B cell (primary cell): ENCODE data around the gene HS6ST3. TPM values are rescaled to one million over a fixed set of nuclear protein-coding genes. Genes with fewer than 3 reads are reported as not detected.

Experiments
- ATAC-seq: fragments of 200-7000 bp; cut with Tn5 transposase; one replicate; pipeline ENCODE4 v1.10.0; 2021; ENCODE audit warnings: low read depth, mild to moderate bottlenecking, moderate number of reproducible peaks, moderate library complexity
- CTCF ChIA-PET: fragments of 350-600 bp; sonication (Branson Sonifier 250); formaldehyde crosslinking; loops from one replicate; lab custom pipeline; 2021; ENCODE audit warnings: antibody characterized with exemption, inconsistent platforms; lab: Charles Lee
- POLR2A ChIA-PET: fragments of 350-600 bp; sonication (Branson Sonifier 250); formaldehyde crosslinking; loops from one replicate; lab custom pipeline; 2021; ENCODE audit warnings: antibody characterized with exemption; lab: Charles Lee
- DNase-seq: peaks from one replicate; pipeline ENCODE4 v3.0.0; 2013
- H2AFZ ChIP-seq: 2 replicates; pipeline ENCODE4 v1.6.1; 2012; ENCODE audit warnings: mild to moderate bottlenecking, low read depth, low read length; ENCODE audit not compliant: insufficient read depth, poor library complexity, severe bottlenecking
- H3K27ac ChIP-seq, 2 donors: 1 replicate in 1 of 2; 2 replicates in 1 of 2; pipeline ENCODE4 v1.5.1; 2012 to 2013; ENCODE audit warnings: low read length in 2 of 2, mild to moderate bottlenecking in 2 of 2, moderate library complexity in 1 of 2
- H3K27me3 ChIP-seq, 4 experiments: fragments of 200-600 bp in 1 of 4; sonication (generic) in 1 of 4; replicated peaks in 1 of 4; 1 replicate in 2 of 4; 2 replicates in 2 of 4; pipeline versions ENCODE4 v1.6.1 to v1.7.0; 2013 to 2016; ENCODE audit warnings: low read length in 3 of 4, mild to moderate bottlenecking in 2 of 4, mixed read lengths in 1 of 4, moderate library complexity in 1 of 4; ENCODE audit not compliant: insufficient read depth in 4 of 4, control insufficient read depth in 3 of 4; ENCODE audit errors: control extremely low read depth in 1 of 4
- H3K36me3 ChIP-seq, 2 experiments: replicated peaks in 1 of 2; 1 replicate in 1 of 2; 2 replicates in 1 of 2; pipeline versions ENCODE4 v1.6.1 to v1.7.1; 2013; ENCODE audit warnings: low read length in 1 of 2; ENCODE audit not compliant: insufficient read depth in 2 of 2, control insufficient read depth in 1 of 2; ENCODE audit errors: control extremely low read depth in 1 of 2, extremely low read depth in 1 of 2
- H3K4me1 ChIP-seq, 2 donors: fragments of 200-600 bp in 1 of 2; sonication (generic) in 1 of 2; 1 replicate in 1 of 2; 2 replicates in 1 of 2; pipeline versions ENCODE4 v1.5.1 to v1.6.1; 2013 to 2017; ENCODE audit warnings: low read length in 2 of 2; ENCODE audit not compliant: control insufficient read depth in 2 of 2, insufficient read depth in 2 of 2
- H3K4me2 ChIP-seq: replicated peaks from 2 replicates; pipeline ENCODE3; 2012; ENCODE audit warnings: mild to moderate bottlenecking, low read depth, low read length; ENCODE audit not compliant: poor library complexity, severe bottlenecking
- H3K4me3 ChIP-seq, 5 experiments: fragments of 200-600 bp in 1 of 5; sonication (generic) in 1 of 5; 1 replicate in 3 of 5; 2 replicates in 2 of 5; pipeline versions ENCODE4 v1.5.1 to v1.7.0; 2011 to 2016; ENCODE audit warnings: low read length in 4 of 5, mild to moderate bottlenecking in 4 of 5, low read depth in 2 of 5, control low read depth in 1 of 5, moderate library complexity in 1 of 5; ENCODE audit not compliant: insufficient read depth in 1 of 5; ENCODE audit errors: control extremely low read depth in 1 of 5, extremely low read depth in 1 of 5
- H3K79me2 ChIP-seq: fragments of 200-600 bp; sonication (generic); one replicate; pipeline ENCODE4 v1.6.0; 2016; ENCODE audit warnings: low read length; ENCODE audit not compliant: control insufficient read depth, insufficient read depth
- H3K9ac ChIP-seq: fragments of 200-600 bp; sonication (generic); 2 replicates; pipeline ENCODE4 v1.6.1; 2017; ENCODE audit warnings: mild to moderate bottlenecking, low read length, moderate library complexity
- H3K9me3 ChIP-seq, 3 donors: one replicate each; pipeline versions ENCODE4 v1.6.1 to v1.7.1; 2013; ENCODE audit warnings: low read length in 2 of 3; ENCODE audit not compliant: control insufficient read depth in 2 of 3, insufficient read depth in 1 of 3; ENCODE audit errors: control extremely low read depth in 1 of 3
- H4K20me1 ChIP-seq: 2 replicates; pipeline ENCODE4 v1.6.0; 2012; ENCODE audit warnings: mild to moderate bottlenecking, low read length; ENCODE audit not compliant: insufficient read depth, control insufficient read depth, poor library complexity, severe bottlenecking
- H3K27ac Mint-ChIP-seq: one replicate; pipeline ENCODE4 v1.8.0; 2021; ENCODE audit warnings: mixed read lengths
- H3K27me3 Mint-ChIP-seq: one replicate; pipeline ENCODE4 v1.8.0; 2021; ENCODE audit warnings: mixed read lengths
- H3K4me1 Mint-ChIP-seq: one replicate; pipeline ENCODE4 v1.8.0; 2021; ENCODE audit warnings: mixed read lengths
- H3K4me3 Mint-ChIP-seq: one replicate; pipeline ENCODE4 v1.8.0; 2021; ENCODE audit warnings: mixed read lengths
- H3K9me3 Mint-ChIP-seq: one replicate; pipeline ENCODE4 v1.8.0; 2022; ENCODE audit warnings: mixed read lengths; ENCODE audit not compliant: insufficient read depth
- EZH2 ChIP-seq: IDR thresholded peaks from 2 replicates; pipeline ENCODE4 v1.6.1; 2012; ENCODE audit warnings: borderline replicate concordance, low read depth, mild to moderate bottlenecking, moderate library complexity, low read length; ENCODE audit not compliant: insufficient read depth, poor library complexity, severe bottlenecking
- WGBS: methylation state at CpG from one replicate; pipeline ENCODE4 v1.1.5; 2013; ENCODE audit warnings: missing lambda C conversion rate; ENCODE audit not compliant: insufficient coverage; 5-methylcytosine and 5-hydroxymethylcytosine counted together
- intact Hi-C: fragments of 100-400 bp; cut with micrococcal nuclease; formaldehyde crosslinking; loops from one replicate; pipeline ENCODE4 v1.10.0; 2022
- polyA plus RNA-seq: library from polyadenylated mRNA; depleted of rRNA; stranded (reverse); fragments of >200 nt; gene quantifications from 2 replicates; pipeline ENCODE4 v1.2.3, GENCODE V29; 2012
- total RNA-seq, 2 donors: library from RNA; stranded (reverse); fragments of 120-200 nt in 1 of 2; gene quantifications; 1 replicate in 1 of 2; 2 replicates in 1 of 2; pipeline versions ENCODE4 v1.2.3 to v1.2.4, GENCODE V29; 2013 to 2022
- TF ChIP-seq, protein P1 (sequence below): fragments of 200-600 bp; IDR thresholded peaks from one replicate; pipeline ENCODE4 v1.8.0; 2022; ENCODE audit warnings: antibody characterized with exemption, mild to moderate bottlenecking

Gene HS6ST3
- total and polyA plus RNA-seq, 2 donors (not counting 1 experiment from before 2014, with no cell fraction given) = not detected

DNA sequence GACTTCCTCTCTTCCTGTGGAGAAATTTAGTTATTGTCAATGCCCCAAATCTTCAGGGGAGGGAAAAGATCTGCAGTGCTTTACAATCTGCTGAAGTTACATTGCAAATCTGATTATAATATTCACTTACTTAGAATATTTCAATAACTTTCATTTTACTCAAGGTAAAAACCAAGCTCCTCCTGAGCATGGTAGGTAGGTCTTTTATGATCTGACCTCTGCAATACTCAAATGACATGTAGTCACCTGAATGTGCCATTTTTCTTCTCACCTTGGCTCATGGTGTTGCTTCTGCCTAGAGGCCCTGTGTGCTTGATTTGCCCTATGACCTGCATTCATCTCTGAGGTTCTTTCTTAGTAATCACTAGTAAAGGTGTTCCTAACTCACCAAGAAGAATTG, 331.4 kb downstream of the HS6ST3 start:
- POLR2A ChIA-PET = no interaction called here
- H3K79me2 ChIP-seq = no peaks in the 10 kb centered on the region
- no peaks in the 10 kb centered on the region for H3K36me3 ChIP-seq
- no peak overlapping the region for H3K4me3 ChIP-seq
- no peak for TF ChIP-seq EZH2
- TF ChIP-seq, protein P1, sequence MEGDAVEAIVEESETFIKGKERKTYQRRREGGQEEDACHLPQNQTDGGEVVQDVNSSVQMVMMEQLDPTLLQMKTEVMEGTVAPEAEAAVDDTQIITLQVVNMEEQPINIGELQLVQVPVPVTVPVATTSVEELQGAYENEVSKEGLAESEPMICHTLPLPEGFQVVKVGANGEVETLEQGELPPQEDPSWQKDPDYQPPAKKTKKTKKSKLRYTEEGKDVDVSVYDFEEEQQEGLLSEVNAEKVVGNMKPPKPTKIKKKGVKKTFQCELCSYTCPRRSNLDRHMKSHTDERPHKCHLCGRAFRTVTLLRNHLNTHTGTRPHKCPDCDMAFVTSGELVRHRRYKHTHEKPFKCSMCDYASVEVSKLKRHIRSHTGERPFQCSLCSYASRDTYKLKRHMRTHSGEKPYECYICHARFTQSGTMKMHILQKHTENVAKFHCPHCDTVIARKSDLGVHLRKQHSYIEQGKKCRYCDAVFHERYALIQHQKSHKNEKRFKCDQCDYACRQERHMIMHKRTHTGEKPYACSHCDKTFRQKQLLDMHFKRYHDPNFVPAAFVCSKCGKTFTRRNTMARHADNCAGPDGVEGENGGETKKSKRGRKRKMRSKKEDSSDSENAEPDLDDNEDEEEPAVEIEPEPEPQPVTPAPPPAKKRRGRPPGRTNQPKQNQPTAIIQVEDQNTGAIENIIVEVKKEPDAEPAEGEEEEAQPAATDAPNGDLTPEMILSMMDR = no peak
- no peak overlapping the region for H3K27ac Mint-ChIP-seq
- DNase-seq (no peak), ATAC-seq (no peak)
- H3K4me3 Mint-ChIP-seq = no peak overlapping the region
- CTCF ChIA-PET = no interaction called here
- no peaks in the 10 kb centered on the region for H3K4me1 ChIP-seq
- H3K27me3 ChIP-seq = no peaks in the 10 kb centered on the region
- no peaks in the 10 kb centered on the region for H3K9me3 Mint-ChIP-seq
- peaks cover 0 to 3% (median 0%) of the 10 kb centered on the region in 3 donors for H3K9me3 ChIP-seq
- H3K9ac ChIP-seq = no peak overlapping the region
- no peak overlapping the region for H3K4me2 ChIP-seq
- H2AFZ ChIP-seq = no peak overlapping the region
- H3K4me1 Mint-ChIP-seq = no peaks in the 10 kb centered on the region
- intact Hi-C loops = no loop called here
- H4K20me1 ChIP-seq = no peaks in the 10 kb centered on the region
- H3K27ac ChIP-seq = no peak overlapping the region
- no peaks in the 10 kb centered on the region for H3K27me3 Mint-ChIP-seq

GRCh38 chr13:96422002-96422401, 332.1 kb downstream of the HS6ST3 start:
- CTCF ChIA-PET = no interaction called here
- 90% methylated on average over 3 of the region's 4 CpGs for WGBS

More at GRCh38 chr13:96422002-96422401, 332.1 kb downstream of the HS6ST3 start:
- Mint-ChIP-seq H3K9me3 (no peaks in the 10 kb centered on the region), H3K4me1 (no peaks in the 10 kb centered on the region), H3K4me3 (no peak overlapping the region), H3K27me3 (no peaks in the 10 kb centered on the region), H3K27ac (no peak overlapping the region)
- Histone ChIP-seq H2AFZ (no peak overlapping the region), H3K9me3 (no peaks in the 10 kb centered on the region), H3K27me3 (no peaks in the 10 kb centered on the region), H3K27ac (no peak overlapping the region), H3K9ac (no peak overlapping the region), H3K4me2 (no peak overlapping the region), H3K4me3 (no peak overlapping the region), H3K36me3 (no peaks in the 10 kb centered on the region), H3K79me2 (no peaks in the 10 kb centered on the region), H3K4me1 (no peaks in the 10 kb centered on the region), H4K20me1 (no peaks in the 10 kb centered on the region)
- DNase-seq (no peak), ATAC-seq (no peak)
- POLR2A ChIA-PET = no interaction called here
- TF ChIP-seq, protein P1 = no peak
- no peak for TF ChIP-seq EZH2
- intact Hi-C loops = no loop called here
